ENCODE data around the gene CYLD. TPM values are rescaled to one million over a fixed set of nuclear protein-coding genes. Genes with fewer than 3 reads are reported as not detected.

The CYLD gene
- 41.2 TPM for total RNA-seq

- peak; percentile 94 to 100 (median 100) for DNase-seq (ENCODE audit: low read depth in 2 of 3, low spot score in 2 of 3)
Measured at GRCh38 chr16:50741781-50742575, at the start of gene CYLD. Gene CYLD (plus strand): TSS chr16:50742086. CDS start chr16:50749699, 7,613 bp downstream.

GRCh38 chr16:50692644-50692998 lies 49.3 kb upstream of the CYLD start:
- no peak for DNase-seq (ENCODE audit: low read depth in 2 of 3, low spot score in 2 of 3)

GRCh38 chr16:50692999-50693781 lies 48.7 kb upstream of the CYLD start, which contains the start of gene NOD2:
Gene NOD2 (plus strand): TSS chr16:50693606. CDS start chr16:50699496, 5,890 bp downstream.
- DNase-seq (ENCODE audit: low read depth in 2 of 3, low spot score in 2 of 3), result no peak

GRCh38 chr16:50694206-50694605 lies 47.7 kb upstream of the CYLD start:
- no peak for DNase-seq (ENCODE audit: low read depth in 2 of 3, low spot score in 2 of 3)

- no peak for DNase-seq (ENCODE audit: low read depth in 2 of 3, low spot score in 2 of 3)
Measured at GRCh38 chr16:50695017-50696000, 46.6 kb upstream of the CYLD start.

- no peak for DNase-seq (ENCODE audit: low read depth in 2 of 3, low spot score in 2 of 3)
Measured at GRCh38 chr16:50696126-50696525, 45.8 kb upstream of the CYLD start.

- peak in 1 of 3 donors; percentile 52 for DNase-seq (ENCODE audit: low read depth in 2 of 3, low spot score in 2 of 3)
Measured at GRCh38 chr16:50696575-50697420, 45.1 kb upstream of the CYLD start.

GRCh38 chr16:50697421-50697715 lies 44.5 kb upstream of the CYLD start:
- no peak for DNase-seq (ENCODE audit: low read depth in 2 of 3, low spot score in 2 of 3)

- DNase-seq (ENCODE audit: low read depth in 2 of 3, low spot score in 2 of 3), result no peak
Measured at GRCh38 chr16:50697881-50698767, 43.8 kb upstream of the CYLD start.

- DNase-seq (ENCODE audit: low read depth in 2 of 3, low spot score in 2 of 3), result no peak
Measured at GRCh38 chr16:50699326-50700159, 42.3 kb upstream of the CYLD start.

GRCh38 chr16:50702725-50703124 lies 39.2 kb upstream of the CYLD start:
- peak in 2 of 3 donors; percentile 77 to 83 for DNase-seq (ENCODE audit: low read depth in 2 of 3, low spot score in 2 of 3)

- DNase-seq (ENCODE audit: low read depth in 2 of 3, low spot score in 2 of 3), result no peak
Measured at GRCh38 chr16:50704245-50704644, 37.6 kb upstream of the CYLD start.

GRCh38 chr16:50705436-50706110 lies 36.3 kb upstream of the CYLD start:
- no peak for DNase-seq (ENCODE audit: low read depth in 2 of 3, low spot score in 2 of 3)

GRCh38 chr16:50706250-50706649 lies 35.6 kb upstream of the CYLD start:
- DNase-seq (ENCODE audit: low read depth in 2 of 3, low spot score in 2 of 3), result no peak

GRCh38 chr16:50708373-50709060 lies 33.4 kb upstream of the CYLD start:
- DNase-seq (ENCODE audit: low read depth in 2 of 3, low spot score in 2 of 3), result no peak

- DNase-seq (ENCODE audit: low read depth in 2 of 3, low spot score in 2 of 3), result peak in 1 of 3 donors; percentile 72
Measured at GRCh38 chr16:50709061-50709684, 32.7 kb upstream of the CYLD start.
